A549 (cell line): Measurements from ENCODE around the gene OSR1. TPM values are rescaled to one million over a fixed set of nuclear protein-coding genes. Genes with fewer than 3 reads are reported as not detected.

Source experiments
- ATAC-seq, 2 experiments: fragments of 200-7000 bp in 1 of 2; fragments of >200 bp in 1 of 2; cut with Nextera tagmentation in 1 of 2; cut with Tn5 transposase in 1 of 2; 3 replicates each; pipeline versions ENCODE4 v1.8.0 to v1.9.1; 2018 to 2020; ENCODE audit warnings: mild to moderate bottlenecking in 1 of 2, moderate library complexity in 1 of 2
- CTCF ChIA-PET: fragments of 300-600 bp; sonication (Branson Sonifier 250); formaldehyde crosslinking; extraction: SDS; loops from one replicate; lab custom pipeline; 2021; ENCODE audit warnings: antibody characterized with exemption, inconsistent platforms; lab: Yijun Ruan, JAX
- POLR2A ChIA-PET: fragments of 350-600 bp; formaldehyde crosslinking; extraction: SDS; loops from one replicate; lab custom pipeline; 2021; ENCODE audit warnings: antibody characterized with exemption, inconsistent platforms; lab: Yijun Ruan, JAX
- DNase-seq, 2 experiments: peaks; one replicate each; pipeline versions ENCODE4 v3.0.0 to v3.0.0-alpha.2; 2011 to 2016; ENCODE audit warnings: low read depth in 1 of 2, low spot score in 1 of 2
- FAIRE-seq: peaks from 2 replicates; lab custom pipeline; 2011; peaks lifted over from hg19 to GRCh38; lab: Jason Lieb, UNC
- H3K27ac ChIP-seq, 2 experiments: fragments of >200 bp; sonication (Bioruptor Twin); formaldehyde crosslinking; 3 replicates each; pipeline ENCODE4 v1.5.1; 2016 to 2017
- H3K4me1 ChIP-seq: fragments of >200 bp; sonication (Bioruptor Twin); formaldehyde crosslinking; 3 replicates; pipeline ENCODE4 v1.6.1; 2016
- H3K4me2 ChIP-seq: fragments of >200 bp; sonication (Bioruptor Twin); formaldehyde crosslinking; 3 replicates; pipeline ENCODE4 v1.6.1; 2016
- H3K4me3 ChIP-seq: fragments of >200 bp; sonication (Bioruptor Twin); formaldehyde crosslinking; 3 replicates; pipeline ENCODE4 v1.5.1; 2016
- H3K9me3 ChIP-seq: fragments of >200 bp; sonication (Bioruptor Twin); formaldehyde crosslinking; 3 replicates; pipeline ENCODE4 v1.6.1; 2016
- ATOH8 ChIP-seq: fragments of 250-450 bp; sonication (Bioruptor Pico); IDR thresholded peaks from 2 replicates; pipeline ENCODE4 v1.5.0; 2020; ENCODE audit warnings: low read depth, mild to moderate bottlenecking, moderate library complexity
- BHLHE40 ChIP-seq: IDR thresholded peaks from 2 replicates; pipeline ENCODE4 v1.6.1; 2012; ENCODE audit warnings: low read depth, low read length, inconsistent platforms
- CBX2 ChIP-seq: fragments of 200-600 bp; sonication (generic); IDR thresholded peaks from 2 replicates; pipeline ENCODE4 v1.6.1; 2016; ENCODE audit warnings: low read depth, mild to moderate bottlenecking, borderline replicate concordance
- CEBPB ChIP-seq, 2 experiments: fragments of >200 bp in 1 of 2; sonication (Bioruptor Twin) in 1 of 2; formaldehyde crosslinking in 1 of 2; IDR thresholded peaks; 2 replicates each; pipeline ENCODE4 v1.6.1; 2012 to 2016
- CHD4 ChIP-seq: fragments of 200-600 bp; sonication (generic); IDR thresholded peaks from 2 replicates; pipeline ENCODE4 v1.6.1; 2016; ENCODE audit warnings: antibody characterized with exemption, mild to moderate bottlenecking, borderline replicate concordance
- ELK1 ChIP-seq: fragments of 150-350 bp; IDR thresholded peaks from 2 replicates; pipeline ENCODE4 v1.6.1; 2014; ENCODE audit warnings: low read depth, mild to moderate bottlenecking, low read length
- EP300 ChIP-seq, 2 experiments: fragments of >200 bp; sonication (Bioruptor Twin); formaldehyde crosslinking; IDR thresholded peaks; 2 replicates in 1 of 2; 3 replicates in 1 of 2; pipeline ENCODE4 v1.6.1; 2016 to 2017
- FOSB ChIP-seq: fragments of 250-450 bp; sonication (Bioruptor Pico); IDR thresholded peaks from 2 replicates; pipeline ENCODE4 v1.5.0; 2020; ENCODE audit warnings: mild to moderate bottlenecking, moderate library complexity
- GATA3 ChIP-seq: IDR thresholded peaks from 2 replicates; pipeline ENCODE4 v1.6.1; 2012; ENCODE audit warnings: borderline replicate concordance
- HDAC2 ChIP-seq: fragments of 200-600 bp; sonication (generic); IDR thresholded peaks from 2 replicates; pipeline ENCODE4 v1.6.1; 2016
- HEYL ChIP-seq: fragments of 250-450 bp; sonication (Bioruptor Pico); IDR thresholded peaks from 2 replicates; pipeline ENCODE4 v1.8.0; 2021; ENCODE audit warnings: mild to moderate bottlenecking, moderate library complexity
- HOXA7 ChIP-seq: fragments of 250-450 bp; sonication (Bioruptor Pico); IDR thresholded peaks from 2 replicates; pipeline ENCODE4 v1.5.0; 2020; ENCODE audit warnings: mild to moderate bottlenecking, moderate library complexity
- JUNB ChIP-seq: fragments of >200 bp; sonication (Bioruptor Twin); formaldehyde crosslinking; IDR thresholded peaks from 2 replicates; pipeline ENCODE4 v1.6.1; 2016
- MAX ChIP-seq: IDR thresholded peaks from 2 replicates; pipeline ENCODE4 v1.6.1; 2012
- MYC ChIP-seq: IDR thresholded peaks from 2 replicates; pipeline ENCODE4 v1.6.1; 2012; ENCODE audit warnings: mild to moderate bottlenecking, inconsistent platforms, low read length, improper control_type of control experiment, borderline replicate concordance
- NR3C1 ChIP-seq: fragments of >200 bp; sonication (Bioruptor Twin); formaldehyde crosslinking; IDR thresholded peaks from 3 replicates; pipeline ENCODE4 v1.6.1; 2017
- PHF8 ChIP-seq: fragments of 200-600 bp; sonication (generic); IDR thresholded peaks from 2 replicates; pipeline ENCODE4 v1.6.1; 2016; ENCODE audit warnings: low read depth, mild to moderate bottlenecking, antibody characterized with exemption, moderate library complexity, borderline replicate concordance
- POLR2A ChIP-seq: IDR thresholded peaks from 2 replicates; pipeline ENCODE4 v1.6.1; 2012; ENCODE audit warnings: mild to moderate bottlenecking, low read length
- RAD21 ChIP-seq, 2 experiments: fragments of >200 bp in 1 of 2; sonication (Bioruptor Twin) in 1 of 2; formaldehyde crosslinking in 1 of 2; IDR thresholded peaks in 1 of 2; conservative IDR thresholded peaks in 1 of 2; 2 replicates in 1 of 2; 3 replicates in 1 of 2; pipeline ENCODE4 v1.6.1; 2012 to 2018; ENCODE audit warnings: inconsistent platforms in 1 of 2
- RCOR1 ChIP-seq: fragments of 150-350 bp; IDR thresholded peaks from 2 replicates; pipeline ENCODE4 v1.6.1; 2014; ENCODE audit warnings: antibody characterized with exemption, low read length, low read depth
- SREBF2 ChIP-seq: fragments of 450-650 bp; IDR thresholded peaks from 2 replicates; pipeline ENCODE4 v1.6.1; 2014; ENCODE audit warnings: mild to moderate bottlenecking, moderate library complexity
- USF2 ChIP-seq: fragments of 450-650 bp; IDR thresholded peaks from 2 replicates; pipeline ENCODE4 v1.6.1; 2014; ENCODE audit warnings: antibody characterized with exemption
- ZC3H11A ChIP-seq: fragments of 450-650 bp; IDR thresholded peaks from 2 replicates; pipeline ENCODE4 v1.6.1; 2014; ENCODE audit warnings: antibody characterized with exemption, mild to moderate bottlenecking
- ZSCAN20 ChIP-seq: fragments of 250-450 bp; sonication (Bioruptor Pico); IDR thresholded peaks from 2 replicates; pipeline ENCODE4 v1.8.0; 2022; ENCODE audit warnings: mild to moderate bottlenecking, moderate library complexity
- WGBS: methylation state at CpG from one replicate; pipeline ENCODE4 v1.1.6; 2017; ENCODE audit errors: missing lambda C conversion rate; 5-methylcytosine and 5-hydroxymethylcytosine counted together
- polyA plus RNA-seq, 4 experiments: library from polyadenylated mRNA; depleted of rRNA in 3 of 4; stranded (reverse); fragments of >200 nt; fragmentation: RNase III in 1 of 4; extraction: RNeasy Plus Mini Kit Qiagen cat#74134 plus additional on column Dnase treatment in 1 of 4; gene quantifications; 2 replicates in 3 of 4; 3 replicates in 1 of 4; pipeline ENCODE4 v1.2.3, GENCODE V29; 2011 to 2017

OSR1 gene
- polyA plus RNA-seq, 2 of the 4 experiments (the other 2 are of a cell fraction), result 1.8 to 4.4 TPM

- Histone ChIP-seq H3K4me3 (no peak overlapping the region), H3K27ac (peak overlapping the region; percentile 12 to 22; a peak in 2 of 6 replicates), H3K4me2 (no peak overlapping the region), H3K9me3 (no peaks in the 10 kb centered on the region), H3K4me1 (peaks cover under 1% of the 10 kb centered on the region; the same call in 1 of the 3 replicates)
- no peak for DNase-seq
- POLR2A ChIA-PET, result interaction anchor here (0.6 kb wide), 1 partner anchor 88 kb away, joined by 3 read pairs; no protein-coding TSS in a partner anchor
- TF ChIP-seq CEBPB (IDR thresholded peaks at IDR 0.05), result peak in 1 of 2 experiments; percentile 23; a peak in 1 of 4 replicates
- no peak for TF ChIP-seq GATA3
- FAIRE-seq, result no peak
- WGBS, result 93% methylated on average over 29 of the region's 29 CpGs
- no peak for ATAC-seq
- CTCF ChIA-PET, result interaction anchor here (0.6 to 3.8 kb wide), 7 partner anchors 9 to 798 kb away, joined by 3 to 12 read pairs (median 3); no protein-coding TSS in a partner anchor
These were observed 6.3 kb downstream of the OSR1 start for GRCh38 chr2:19351899-19352697.

GRCh38 chr2:19351499-19351898, 6.9 kb downstream of the OSR1 start:
- Histone ChIP-seq H3K9me3 (no peaks in the 10 kb centered on the region), H3K4me1 (peaks cover 6% of the 10 kb centered on the region; the same call in 1 of the 3 replicates), H3K4me2 (no peak overlapping the region), H3K27ac (no peak overlapping the region), H3K4me3 (no peak overlapping the region)
- no peak for DNase-seq
- POLR2A ChIA-PET, result interaction anchor here (0.6 kb wide), 1 partner anchor 87 kb away, joined by 3 read pairs; no protein-coding TSS in a partner anchor
- no peak for TF ChIP-seq BHLHE40
- TF ChIP-seq NR3C1, result no peak
- TF ChIP-seq HEYL, result no peak
- TF ChIP-seq CHD4, result no peak
- no peak for TF ChIP-seq POLR2A
- TF ChIP-seq USF2, result no peak
- TF ChIP-seq MAX, result no peak
- TF ChIP-seq SREBF2, result no peak
- no peak for TF ChIP-seq FOSB (CRISPR knock-in tag)
- TF ChIP-seq RCOR1, result no peak
- TF ChIP-seq JUNB, result no peak
- no peak for TF ChIP-seq ZSCAN20 (CRISPR knock-in tag)
- no peak for TF ChIP-seq PHF8
- TF ChIP-seq HDAC2, result no peak
- no peak for TF ChIP-seq GATA3
- CTCF ChIA-PET, result interaction anchor here (0.5 to 3.8 kb wide), 5 partner anchors 10 to 601 kb away, joined by 3 to 12 read pairs (median 4); no protein-coding TSS in a partner anchor
- no peak for ATAC-seq
- no peak for FAIRE-seq
- 92% methylated on average over 23 of the region's 23 CpGs for WGBS

GRCh38 chr2:19350678-19351401, 7.6 kb downstream of the OSR1 start:
- CTCF ChIA-PET, result interaction anchor here (0.5 to 3.9 kb wide), 7 partner anchors 8 to 513 kb away, joined by 3 to 23 read pairs (median 4); partner anchors contain the start of gene OSR1
- H3K4me1 ChIP-seq, result peaks cover 6% of the 10 kb centered on the region; the same call in 1 of the 3 replicates
- H3K9me3 ChIP-seq, result no peaks in the 10 kb centered on the region
- DNase-seq (no peak), FAIRE-seq (no peak), ATAC-seq (no peak)
- no peak for TF ChIP-seq JUNB
- TF ChIP-seq ZC3H11A, result no peak
- no peak for TF ChIP-seq EP300 (IDR thresholded peaks at IDR 0.05)
- TF ChIP-seq HOXA7, result no peak
- no peak for TF ChIP-seq MYC
- TF ChIP-seq CBX2, result no peak
- TF ChIP-seq ZSCAN20 (CRISPR knock-in tag), result no peak
- TF ChIP-seq ATOH8 (CRISPR knock-in tag), result no peak
- no peak for TF ChIP-seq CHD4
- TF ChIP-seq RAD21 (conservative IDR thresholded peaks at IDR 0.05 in 1 of 2, IDR thresholded peaks at IDR 0.05 in 1 of 2), result no peak
- TF ChIP-seq ELK1, result no peak
- H3K4me3 ChIP-seq, result no peak overlapping the region
- 93% methylated on average over 27 of the region's 30 CpGs for WGBS
- 0 out of 6 replicates have a peak overlapping the region, but pooled peaks of 1 of the 2 experiments have one; percentile 15 for H3K27ac ChIP-seq
- POLR2A ChIA-PET, result no interaction called here
- no peak overlapping the region for H3K4me2 ChIP-seq
